HG03469 (cell line): ENCODE results near the gene ADK.
"Not testable (repeated sequence)": the region's sequence is repeated elsewhere in the genome, so short reads cannot be mapped to it uniquely, and the experiment has no call there.

Experiments
- ATAC-seq: cut with Tn5 transposase; IDR thresholded peaks from one replicate; pipeline ENCODE4 v1.9.1; 2021; ENCODE audit warnings: mild to moderate bottlenecking, moderate library complexity, moderate number of reproducible peaks; ENCODE audit not compliant: unreplicated experiment

ADK gene

DNA sequence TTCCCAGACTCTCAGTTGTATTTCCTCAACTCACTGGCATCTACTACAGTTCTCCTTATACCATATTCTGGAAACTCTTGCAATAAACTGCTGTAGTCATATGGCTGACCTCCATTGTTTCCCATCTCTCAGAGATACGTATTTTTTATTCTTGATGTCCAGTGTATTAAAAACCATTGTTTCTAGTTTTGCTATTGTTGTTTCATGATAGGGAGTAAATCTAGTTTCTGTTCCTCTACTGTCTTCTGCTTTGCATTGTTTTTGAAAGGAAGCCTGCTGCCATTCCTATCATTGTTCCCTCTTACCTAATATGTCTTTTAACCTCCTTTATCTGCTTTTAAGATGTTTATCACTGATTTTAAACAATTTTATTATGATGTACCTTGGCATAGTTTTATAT is 255.0 kb downstream of the ADK start:
- no peak for ATAC-seq

- ATAC-seq: no peak
Observed at GRCh38 chr10:74415146-74415839, 264.3 kb downstream of the ADK start.

DNA sequence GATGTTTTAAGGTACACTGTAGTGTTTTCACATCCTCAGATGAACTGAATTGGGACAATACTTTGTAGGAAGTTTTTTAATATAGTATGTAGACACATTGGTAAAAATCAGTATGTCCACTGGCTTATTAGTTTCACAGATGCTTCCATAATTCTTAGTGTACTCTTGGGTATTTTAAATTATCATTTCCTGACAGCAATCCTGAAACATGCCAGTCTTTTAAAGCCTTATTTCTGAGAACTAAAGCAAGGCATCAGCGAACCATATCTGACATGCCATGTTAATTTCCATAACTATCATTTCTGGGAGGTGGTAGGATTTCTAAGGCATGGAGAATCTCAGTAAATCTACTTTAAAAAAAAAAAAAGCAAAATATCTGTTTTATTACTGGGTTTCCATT is 266.4 kb downstream of the ADK start:
- ATAC-seq: no peak

DNA sequence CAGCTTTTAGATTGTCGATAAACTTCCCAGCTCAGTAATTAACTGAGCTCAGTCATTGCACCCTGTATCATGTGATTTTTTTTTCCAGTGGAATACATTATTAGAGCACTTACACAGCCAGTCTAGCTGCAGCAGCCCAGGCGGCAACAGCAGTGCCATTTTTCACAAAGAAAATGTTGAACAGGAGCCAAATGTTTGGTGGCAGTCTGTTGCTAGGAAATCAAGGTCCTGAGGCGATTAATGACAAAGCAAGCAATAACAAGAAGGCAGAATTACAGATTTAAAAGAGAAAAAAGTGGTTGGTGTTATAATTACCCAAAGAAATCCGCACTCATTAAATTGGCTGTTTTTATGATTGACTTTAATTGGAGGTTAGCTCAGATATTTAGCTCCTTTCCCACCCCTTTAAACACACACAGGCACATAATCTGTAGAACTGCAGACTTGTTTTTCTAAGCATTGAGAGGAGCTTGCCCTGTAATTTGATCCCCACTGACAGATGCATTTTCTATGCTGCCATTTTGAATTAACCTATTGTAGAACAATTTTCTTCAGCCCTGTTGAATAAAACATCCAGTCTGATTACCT is 267.4 kb downstream of the ADK start:
- no peak for ATAC-seq

GRCh38 chr10:74419491-74419951 is 268.5 kb downstream of the ADK start:
- ATAC-seq: no peak

DNA sequence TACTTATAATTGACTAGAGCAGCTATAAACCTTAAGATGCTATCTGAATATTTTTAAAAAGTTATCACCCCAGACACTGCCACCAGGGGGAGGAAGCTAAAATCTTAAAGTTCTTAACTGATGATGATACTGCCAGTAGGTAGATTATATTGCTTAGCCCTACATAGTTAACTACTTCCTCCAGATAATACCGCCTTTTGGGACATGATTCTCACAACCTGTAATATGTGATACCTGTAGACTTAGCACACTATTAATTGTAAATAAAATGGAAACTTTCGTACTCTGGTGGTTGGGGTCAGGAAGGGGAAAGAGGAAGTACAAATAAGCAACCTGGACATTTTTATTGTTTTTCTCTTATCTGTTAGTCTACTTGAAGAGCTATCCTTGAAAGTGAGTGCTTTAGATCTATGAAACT is 268.9 kb downstream of the ADK start:
- ATAC-seq: no peak

GRCh38 chr10:74424565-74424964 is 273.5 kb downstream of the ADK start:
- ATAC-seq: no peak

GRCh38 chr10:74425456-74426001 is 274.5 kb downstream of the ADK start:
- no peak for ATAC-seq

GRCh38 chr10:74431816-74432215 is 280.8 kb downstream of the ADK start:
- no peak for ATAC-seq

DNA sequence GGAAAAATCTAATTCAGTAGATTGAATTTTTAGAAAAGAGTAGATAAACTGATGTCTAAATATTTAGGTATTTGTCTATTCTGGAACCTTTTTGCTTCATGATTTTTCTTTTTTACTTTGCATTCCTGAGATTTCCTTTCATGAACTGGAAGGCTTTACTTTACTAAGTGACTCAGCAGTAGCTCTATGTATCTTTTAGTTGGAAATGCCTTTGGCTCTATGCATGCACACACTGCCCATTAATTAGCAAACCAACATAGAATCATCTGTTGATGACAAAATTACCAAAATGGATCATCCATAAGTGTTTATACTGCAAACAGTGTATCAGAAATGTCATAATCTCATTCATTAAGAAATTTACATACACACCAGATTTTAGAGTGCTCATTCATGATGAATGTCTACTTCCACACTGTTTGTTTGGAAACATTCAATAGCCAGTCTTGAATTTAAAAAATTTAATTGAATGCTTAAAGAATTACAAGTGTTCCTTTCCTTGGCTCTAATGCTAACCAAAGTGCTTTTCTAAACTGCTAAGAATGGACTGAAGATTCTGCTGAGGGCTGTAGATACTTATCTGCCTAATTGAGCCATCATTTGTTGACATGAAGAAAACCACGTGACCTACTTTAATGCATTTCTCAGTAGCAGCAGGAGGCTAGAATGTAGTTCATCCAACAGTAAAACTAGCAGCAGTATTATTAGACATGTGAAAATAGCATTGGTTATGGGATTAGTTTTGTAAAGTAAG is 282.0 kb downstream of the ADK start:
- ATAC-seq: no peak

GRCh38 chr10:74433595-74433956 is 282.6 kb downstream of the ADK start:
- ATAC-seq: no peak

DNA sequence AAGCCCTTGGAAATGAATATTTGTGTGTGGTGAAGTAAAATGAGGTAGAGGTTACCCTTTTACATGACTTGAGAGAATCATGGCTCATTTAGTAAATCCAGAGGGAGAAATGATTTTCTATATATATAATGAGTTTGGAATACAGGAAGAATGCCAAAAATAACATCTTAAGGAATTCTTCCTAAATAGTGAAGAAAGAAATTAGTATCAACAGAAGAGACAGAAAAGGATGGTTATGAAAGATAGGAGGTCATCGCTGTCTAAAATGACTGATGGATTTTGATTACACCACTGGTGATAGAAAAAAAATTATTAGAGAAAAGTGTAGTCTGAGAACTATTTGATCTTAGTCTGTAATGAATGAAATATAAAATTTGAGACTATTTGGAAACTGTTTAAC is 283.0 kb downstream of the ADK start:
- no peak for ATAC-seq

DNA sequence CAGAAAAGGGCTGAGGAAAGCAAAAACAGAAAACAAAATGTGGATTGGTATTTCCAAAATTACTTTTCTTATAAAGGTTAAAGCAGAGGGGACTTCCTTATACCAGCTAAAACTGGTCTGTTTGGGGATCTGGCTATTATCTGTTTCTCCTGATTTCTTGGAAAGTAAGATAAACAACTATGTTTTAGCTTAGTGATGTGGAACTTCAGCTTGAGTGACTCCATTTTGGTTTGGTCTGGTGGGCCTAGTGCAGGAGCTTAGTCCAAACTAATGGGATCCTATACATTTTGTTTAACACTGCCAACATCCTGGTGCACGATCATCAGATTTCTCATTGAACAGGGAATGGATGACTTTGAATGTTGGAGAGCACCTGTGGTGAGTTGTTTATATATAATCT is 283.5 kb downstream of the ADK start:
- ATAC-seq: no peak

- ATAC-seq: no peak
Observed at GRCh38 chr10:74436523-74437170, 285.6 kb downstream of the ADK start.

GRCh38 chr10:74437822-74438221 is 286.8 kb downstream of the ADK start:
- ATAC-seq: no peak

- no peak for ATAC-seq
Observed at GRCh38 chr10:74439213-74439612, 288.2 kb downstream of the ADK start.

GRCh38 chr10:74445493-74445892 is 294.5 kb downstream of the ADK start:
- no peak for ATAC-seq

GRCh38 chr10:74450602-74451001 is 299.6 kb downstream of the ADK start:
- no peak for ATAC-seq

DNA sequence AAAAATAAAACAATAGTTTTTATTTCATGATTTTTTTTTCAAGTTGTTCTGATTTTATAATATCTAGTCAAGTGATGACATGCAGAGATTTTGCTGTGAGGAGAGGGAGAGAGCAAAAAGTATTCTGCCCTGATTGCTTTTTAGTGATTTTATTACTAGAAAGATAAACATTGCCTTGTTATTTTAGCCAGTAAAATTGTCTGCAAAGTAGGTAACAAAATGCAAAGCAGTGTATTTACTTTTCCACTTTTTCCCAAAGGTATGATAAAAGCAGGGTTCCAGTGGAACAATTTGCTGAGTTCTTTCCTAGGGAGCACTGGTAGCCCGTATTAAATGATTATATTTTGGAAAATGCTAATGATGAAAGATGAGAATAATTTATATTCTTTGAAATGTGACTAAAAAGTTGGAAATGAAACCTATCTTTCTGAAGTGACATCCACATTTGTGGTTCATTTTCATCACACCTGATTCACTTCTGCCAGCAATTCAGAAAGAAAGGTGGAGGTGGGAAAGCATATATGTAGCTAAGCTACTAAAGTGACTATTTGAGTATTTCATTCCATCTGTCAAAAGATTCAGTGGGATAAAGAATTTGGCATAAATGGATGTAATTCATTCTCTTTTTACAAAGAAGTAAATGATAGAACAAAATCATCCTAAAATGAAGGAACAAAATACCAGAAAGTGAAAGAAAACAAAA is 300.3 kb downstream of the ADK start:
- no peak for ATAC-seq

GRCh38 chr10:74453169-74453568 is 302.1 kb downstream of the ADK start:
- no peak for ATAC-seq

DNA sequence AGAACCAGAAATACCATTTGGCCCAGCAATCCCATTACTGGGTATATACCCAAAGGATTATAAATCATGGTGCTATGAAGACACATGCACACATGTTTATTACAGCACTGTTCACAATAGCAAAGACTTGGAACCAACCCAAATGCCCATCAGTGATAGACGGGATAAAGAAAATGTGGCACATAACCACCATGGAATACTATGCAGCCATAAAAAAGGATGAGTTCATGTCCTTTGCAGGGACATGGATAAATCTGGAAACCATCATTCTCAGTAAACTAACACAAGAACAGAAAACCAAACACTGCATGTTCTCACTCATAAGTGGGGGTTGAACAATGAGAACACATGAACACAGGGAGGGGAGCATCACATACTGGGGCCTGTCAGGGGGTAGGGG is 306.5 kb downstream of the ADK start:
- not testable (repeated sequence) for ATAC-seq
